Testis (tissue), 3 donors: ENCODE measurements around the gene DSTN. TPM values are rescaled to one million over a fixed set of nuclear protein-coding genes. Genes with fewer than 3 reads are reported as not detected.

Experiments used
- DNase-seq: peaks from one replicate; pipeline ENCODE4 v3.0.0-alpha.2; 2019
- H3K27ac ChIP-seq, 2 donors: fragments of 200-600 bp; sonication (generic); one replicate each; pipeline ENCODE4 v1.5.1; 2019
- H3K27me3 ChIP-seq: fragments of 200-600 bp; sonication (generic); one replicate; pipeline ENCODE4 v1.5.1; 2019
- H3K36me3 ChIP-seq: fragments of 200-600 bp; sonication (generic); one replicate; pipeline ENCODE4 v1.5.1; 2017; ENCODE audit warnings: low read depth; ENCODE audit errors: missing control alignments
- H3K4me1 ChIP-seq: fragments of 200-600 bp; sonication (generic); one replicate; pipeline ENCODE4 v1.5.1; 2019
- H3K4me3 ChIP-seq, 2 donors: fragments of 200-600 bp; sonication (generic); one replicate each; pipeline ENCODE4 v1.5.1; 2017 to 2019
- H3K9me3 ChIP-seq: fragments of 200-600 bp; sonication (generic); one replicate; pipeline ENCODE4 v1.5.1; 2017
- POLR2A ChIP-seq: fragments of 450-650 bp; IDR thresholded peaks from one replicate; pipeline ENCODE4 v1.6.1; 2017; ENCODE audit warnings: antibody characterized with exemption, mild to moderate bottlenecking, moderate library complexity
- WGBS, 2 donors: methylation state at CpG; one replicate each; pipeline ENCODE4 v1.1.5; 2018; 5-methylcytosine and 5-hydroxymethylcytosine counted together
- intact Hi-C: fragments of 100-400 bp; cut with DNase I; formaldehyde crosslinking; loops from one replicate; pipeline ENCODE4 v1.15.1; 2023; ENCODE audit warnings: low total_unique reads
- polyA plus RNA-seq: library from polyadenylated mRNA; stranded (reverse); fragments of 350-450 nt; fragmentation: Illumina TruSeq; extraction: RNeasy Lipid Tissue Mini Kit (QIAGEN cat#74804); gene quantifications from one replicate; pipeline ENCODE4 v1.2.3, GENCODE V29; 2014; ENCODE audit warnings: low read depth, low replicate concordance; ENCODE audit not compliant: insufficient read depth
- total RNA-seq, 2 donors: library from RNA; depleted of rRNA; stranded (reverse); fragments of >200 nt; gene quantifications; one replicate each; pipeline ENCODE4 v1.2.3, GENCODE V29; 2016
- TF ChIP-seq, protein P1 (sequence below), 3 experiments: fragments of 450-650 bp in 2 of 3; fragments of 200-600 bp in 1 of 3; sonication (generic) in 1 of 3; IDR thresholded peaks; one replicate each; pipeline ENCODE4 v1.5.1; 2016 to 2019; ENCODE audit warnings: antibody characterized with exemption in 3 of 3, mild to moderate bottlenecking in 2 of 3, moderate library complexity in 1 of 3

DSTN gene
- total and polyA plus RNA-seq, 3 donors from 2014 or later = 121 to 301 (median 148) TPM

DNA sequence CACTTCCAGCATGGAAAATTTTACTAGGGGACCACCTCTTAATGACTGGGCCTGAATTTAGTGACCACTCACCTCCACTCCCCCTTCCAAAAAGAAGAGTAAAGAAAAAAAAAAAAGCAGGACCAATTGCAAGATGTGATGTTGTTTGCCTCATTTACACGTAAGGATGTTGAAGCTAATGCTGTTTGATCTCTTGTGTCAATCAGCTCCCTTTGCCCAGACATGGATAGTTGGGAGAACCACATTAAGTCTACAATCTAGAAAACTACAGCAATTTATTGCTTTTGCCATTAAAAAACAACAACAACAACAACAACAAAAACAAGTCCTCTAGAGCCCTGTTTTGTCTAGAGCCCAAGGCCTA lies 11.0 kb upstream of the DSTN start:
- intact Hi-C loops = no loop called here
- H3K27ac ChIP-seq = peak overlapping the region in 1 of 2 donors; percentile 66
- WGBS, 2 donors = 83 to 88% methylated on average over 1 of the region's 1 CpG
- H3K4me1 ChIP-seq = no peaks in the 10 kb centered on the region
- TF ChIP-seq, protein P1, sequence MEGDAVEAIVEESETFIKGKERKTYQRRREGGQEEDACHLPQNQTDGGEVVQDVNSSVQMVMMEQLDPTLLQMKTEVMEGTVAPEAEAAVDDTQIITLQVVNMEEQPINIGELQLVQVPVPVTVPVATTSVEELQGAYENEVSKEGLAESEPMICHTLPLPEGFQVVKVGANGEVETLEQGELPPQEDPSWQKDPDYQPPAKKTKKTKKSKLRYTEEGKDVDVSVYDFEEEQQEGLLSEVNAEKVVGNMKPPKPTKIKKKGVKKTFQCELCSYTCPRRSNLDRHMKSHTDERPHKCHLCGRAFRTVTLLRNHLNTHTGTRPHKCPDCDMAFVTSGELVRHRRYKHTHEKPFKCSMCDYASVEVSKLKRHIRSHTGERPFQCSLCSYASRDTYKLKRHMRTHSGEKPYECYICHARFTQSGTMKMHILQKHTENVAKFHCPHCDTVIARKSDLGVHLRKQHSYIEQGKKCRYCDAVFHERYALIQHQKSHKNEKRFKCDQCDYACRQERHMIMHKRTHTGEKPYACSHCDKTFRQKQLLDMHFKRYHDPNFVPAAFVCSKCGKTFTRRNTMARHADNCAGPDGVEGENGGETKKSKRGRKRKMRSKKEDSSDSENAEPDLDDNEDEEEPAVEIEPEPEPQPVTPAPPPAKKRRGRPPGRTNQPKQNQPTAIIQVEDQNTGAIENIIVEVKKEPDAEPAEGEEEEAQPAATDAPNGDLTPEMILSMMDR (IDR thresholded peaks at IDR 0.05) = no peak
- no peak for TF ChIP-seq POLR2A
- H3K4me3 ChIP-seq = no peak overlapping the region
- no peak for DNase-seq
- no peaks in the 10 kb centered on the region for H3K36me3 ChIP-seq
- no peaks in the 10 kb centered on the region for H3K9me3 ChIP-seq
- no peaks in the 10 kb centered on the region for H3K27me3 ChIP-seq

DNA sequence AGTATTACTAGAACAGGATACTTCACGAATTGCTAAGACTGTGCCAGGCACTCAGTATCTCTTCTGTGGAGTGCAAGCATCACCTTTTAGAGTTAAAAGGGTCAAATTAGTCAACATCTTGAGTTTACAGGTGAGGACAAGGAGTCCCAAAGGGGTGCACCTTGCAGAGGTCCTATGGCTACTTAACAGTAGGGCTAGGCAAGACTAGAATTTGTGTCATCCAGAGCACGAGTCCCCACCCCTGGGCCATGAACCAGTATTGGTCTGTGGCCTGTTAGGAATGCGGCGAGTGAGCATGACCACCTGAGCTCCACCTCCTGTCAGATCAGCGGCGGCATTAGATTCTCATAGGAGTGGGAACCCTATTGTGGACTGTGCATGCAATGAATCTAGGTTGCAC lies 10.5 kb upstream of the DSTN start:
- 94 to 95% methylated on average over 6 of the region's 6 CpGs for WGBS, 2 donors
- Histone ChIP-seq H3K36me3 (no peaks in the 10 kb centered on the region), H3K27ac (peak overlapping the region in 1 of 2 donors; percentile 66), H3K4me1 (no peaks in the 10 kb centered on the region), H3K27me3 (no peaks in the 10 kb centered on the region), H3K4me3 (no peak overlapping the region), H3K9me3 (no peaks in the 10 kb centered on the region)
- intact Hi-C loops = no loop called here
- no peak for DNase-seq
- TF ChIP-seq, protein P1 (IDR thresholded peaks at IDR 0.05) = no peak
- no peak for TF ChIP-seq POLR2A

DNA sequence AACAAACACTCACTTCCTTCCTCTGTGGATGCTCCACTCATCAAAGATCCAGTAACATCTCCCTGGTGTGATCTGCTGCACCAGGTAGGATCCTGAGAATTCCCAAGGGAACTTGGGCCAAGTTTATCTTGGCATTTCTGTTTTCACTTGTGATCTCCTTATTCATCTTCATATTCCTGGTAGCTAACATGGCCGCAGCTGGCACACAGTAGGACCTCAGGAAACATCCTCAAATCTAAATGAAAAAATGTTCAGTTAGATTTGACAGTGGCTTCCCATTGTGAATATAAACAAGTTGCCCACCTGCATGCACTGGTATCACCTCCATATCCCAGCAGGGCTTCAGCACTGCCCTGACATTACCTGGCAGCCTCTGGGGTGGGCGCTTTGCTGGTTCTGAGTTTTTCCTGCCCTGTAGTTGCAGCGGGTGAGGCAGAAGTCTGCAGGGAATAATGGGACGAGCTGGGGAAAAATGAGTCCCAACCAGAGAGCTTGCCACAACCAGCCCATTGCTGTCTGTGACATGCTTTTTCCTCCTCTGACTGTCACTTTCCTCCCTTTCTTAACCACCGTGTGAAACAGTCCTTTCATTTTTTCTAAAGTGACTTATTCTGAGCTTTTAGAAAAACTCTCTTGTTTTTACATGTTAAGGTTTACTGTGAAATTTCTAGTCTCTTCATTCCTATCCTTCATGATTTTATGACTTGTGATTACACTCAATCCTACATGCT lies 9.4 kb upstream of the DSTN start:
- H3K4me1 ChIP-seq = no peaks in the 10 kb centered on the region
- no peaks in the 10 kb centered on the region for H3K9me3 ChIP-seq
- no peak overlapping the region for H3K4me3 ChIP-seq
- no peak for DNase-seq
- no peaks in the 10 kb centered on the region for H3K27me3 ChIP-seq
- WGBS, 2 donors = 85 to 93% methylated on average over 5 of the region's 5 CpGs
- H3K27ac ChIP-seq = no peak overlapping the region
- intact Hi-C loops = no loop called here
- no peaks in the 10 kb centered on the region for H3K36me3 ChIP-seq
- TF ChIP-seq, protein P1 (IDR thresholded peaks at IDR 0.05) = no peak
- TF ChIP-seq POLR2A = no peak

DNA sequence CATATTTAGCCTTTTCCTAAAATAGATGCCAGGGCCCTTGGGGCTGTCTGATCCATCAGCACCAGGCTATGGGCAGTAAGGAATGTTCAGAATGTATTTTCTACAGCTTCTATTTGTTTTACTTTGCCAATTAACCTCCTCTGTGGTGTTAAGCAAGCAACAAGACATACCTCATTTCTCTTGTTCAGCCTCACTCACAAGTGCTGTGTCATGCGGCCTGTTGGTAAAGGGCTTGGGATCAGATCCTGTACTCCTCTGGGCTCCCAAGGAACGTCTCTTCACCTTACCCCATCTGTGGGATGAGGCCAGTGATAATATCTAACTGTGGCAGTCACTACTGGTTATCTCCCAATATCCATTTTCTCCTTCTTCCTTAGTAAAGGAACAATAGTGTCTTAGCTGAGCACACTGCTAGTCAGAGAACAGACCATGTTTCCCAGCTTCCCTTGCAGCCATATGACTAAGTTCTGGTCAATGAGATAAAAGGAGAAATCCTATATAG lies 7.0 kb upstream of the DSTN start:
- Histone ChIP-seq H3K27me3 (no peaks in the 10 kb centered on the region), H3K36me3 (no peaks in the 10 kb centered on the region), H3K4me3 (no peak overlapping the region), H3K27ac (no peak overlapping the region), H3K4me1 (no peaks in the 10 kb centered on the region), H3K9me3 (no peaks in the 10 kb centered on the region)
- 87 to 90% methylated on average over 2 of the region's 2 CpGs for WGBS, 2 donors
- TF ChIP-seq, protein P1 (IDR thresholded peaks at IDR 0.05) = no peak
- TF ChIP-seq POLR2A = no peak
- no peak for DNase-seq
- intact Hi-C loops = no loop called here
